GM12865 (cell line): Measurements from ENCODE around the gene STX1A.

Experiments
- DNase-seq: peaks from one replicate; pipeline ENCODE4 v3.0.0; 2010; ENCODE audit warnings: low read depth
- H3K4me3 ChIP-seq: 2 replicates; pipeline ENCODE4 v1.5.1; 2011; ENCODE audit warnings: mild to moderate bottlenecking, low read depth, low read length, control low read depth
- TF ChIP-seq, protein P1 (sequence below): IDR thresholded peaks from 2 replicates; pipeline ENCODE4 v1.5.1; 2011; ENCODE audit warnings: low read length, control low read depth, low read depth, inconsistent platforms; ENCODE audit not compliant: insufficient read depth; ENCODE audit errors: missing control alignments

STX1A gene

DNA sequence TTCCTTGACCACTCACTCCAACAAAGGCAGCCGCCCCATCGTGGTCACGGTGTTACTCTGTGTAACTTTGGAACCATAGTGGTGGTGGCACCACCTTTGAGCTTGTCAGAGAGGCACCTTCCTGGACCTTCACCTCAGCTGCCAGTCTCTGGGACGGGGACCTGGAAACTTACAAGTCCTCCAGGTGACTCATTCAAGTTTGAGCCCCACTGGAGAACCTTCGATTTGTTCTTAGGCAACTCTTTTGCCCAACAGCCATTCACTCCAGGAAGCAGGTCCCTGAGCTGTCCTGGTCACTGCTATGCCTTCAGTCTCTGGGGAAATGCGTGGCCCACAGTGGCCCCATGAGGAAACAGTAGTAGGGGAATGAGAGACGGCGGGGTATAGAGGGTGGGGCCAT, 17.2 kb downstream of the STX1A start:
- no peak for DNase-seq
- H3K4me3 ChIP-seq = no peak overlapping the region
- TF ChIP-seq, protein P1, sequence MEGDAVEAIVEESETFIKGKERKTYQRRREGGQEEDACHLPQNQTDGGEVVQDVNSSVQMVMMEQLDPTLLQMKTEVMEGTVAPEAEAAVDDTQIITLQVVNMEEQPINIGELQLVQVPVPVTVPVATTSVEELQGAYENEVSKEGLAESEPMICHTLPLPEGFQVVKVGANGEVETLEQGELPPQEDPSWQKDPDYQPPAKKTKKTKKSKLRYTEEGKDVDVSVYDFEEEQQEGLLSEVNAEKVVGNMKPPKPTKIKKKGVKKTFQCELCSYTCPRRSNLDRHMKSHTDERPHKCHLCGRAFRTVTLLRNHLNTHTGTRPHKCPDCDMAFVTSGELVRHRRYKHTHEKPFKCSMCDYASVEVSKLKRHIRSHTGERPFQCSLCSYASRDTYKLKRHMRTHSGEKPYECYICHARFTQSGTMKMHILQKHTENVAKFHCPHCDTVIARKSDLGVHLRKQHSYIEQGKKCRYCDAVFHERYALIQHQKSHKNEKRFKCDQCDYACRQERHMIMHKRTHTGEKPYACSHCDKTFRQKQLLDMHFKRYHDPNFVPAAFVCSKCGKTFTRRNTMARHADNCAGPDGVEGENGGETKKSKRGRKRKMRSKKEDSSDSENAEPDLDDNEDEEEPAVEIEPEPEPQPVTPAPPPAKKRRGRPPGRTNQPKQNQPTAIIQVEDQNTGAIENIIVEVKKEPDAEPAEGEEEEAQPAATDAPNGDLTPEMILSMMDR = no peak

DNA sequence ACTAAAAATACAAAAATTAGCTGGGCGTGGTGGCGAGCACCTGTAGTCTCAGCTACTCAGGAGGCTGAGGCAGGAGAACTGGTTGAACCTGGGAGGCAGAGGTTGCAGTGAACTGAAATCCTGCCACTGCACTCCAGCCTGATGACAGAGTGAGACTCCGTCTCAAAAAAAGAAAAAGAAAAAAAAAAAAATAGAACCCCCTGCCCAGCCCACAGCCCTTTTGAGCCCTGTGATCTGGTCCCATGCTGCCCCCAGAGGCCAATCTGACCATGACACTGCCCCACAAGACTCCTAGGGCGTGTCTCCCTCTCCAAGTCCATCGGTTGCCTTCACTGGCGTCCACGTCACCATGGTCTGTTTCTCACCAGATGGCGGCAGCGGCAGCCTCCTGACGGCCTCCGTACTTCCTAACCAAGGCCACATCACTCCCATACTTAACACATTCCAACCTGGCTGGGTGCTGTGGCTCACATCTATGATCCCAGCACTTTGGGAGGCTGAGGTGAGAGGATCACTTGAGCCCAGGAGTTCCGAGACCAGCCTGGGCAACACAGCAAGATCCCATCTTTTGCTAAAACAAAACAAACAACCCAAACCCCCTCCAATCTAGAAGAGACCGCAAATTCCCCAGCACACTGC, 18.0 kb downstream of the STX1A start:
- TF ChIP-seq, protein P1 = peak; percentile 60
- no peak overlapping the region for H3K4me3 ChIP-seq
- DNase-seq = no peak

DNA sequence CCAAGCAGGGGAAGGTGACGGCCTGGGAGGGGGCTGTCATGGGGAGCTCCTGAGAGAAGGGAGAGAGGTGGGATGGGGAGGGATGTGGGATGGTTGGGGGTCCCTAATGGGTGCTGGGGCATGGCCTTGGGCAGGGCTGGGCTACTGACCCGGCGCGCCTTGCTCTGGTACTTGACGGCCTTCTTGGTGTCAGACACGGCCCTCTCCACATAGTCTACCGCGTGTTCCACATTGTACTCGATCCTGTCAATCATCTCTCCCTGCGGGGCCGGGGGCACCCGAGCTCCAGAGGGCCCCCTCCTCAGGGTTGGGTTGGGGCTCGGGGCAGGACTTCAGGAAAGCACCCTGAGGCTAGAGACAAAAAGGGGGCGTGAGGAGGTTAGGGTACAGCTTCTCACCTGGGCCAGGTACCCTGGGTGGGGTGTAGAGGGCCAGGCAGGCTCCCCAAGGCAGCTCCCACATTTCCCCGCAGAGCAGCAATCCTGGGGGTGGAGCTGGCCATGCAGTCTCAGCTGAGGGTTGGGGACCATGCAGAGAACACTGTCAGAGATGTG, 18.8 kb downstream of the STX1A start:
- TF ChIP-seq, protein P1 = no peak
- no peak overlapping the region for H3K4me3 ChIP-seq
- DNase-seq = no peak

DNA sequence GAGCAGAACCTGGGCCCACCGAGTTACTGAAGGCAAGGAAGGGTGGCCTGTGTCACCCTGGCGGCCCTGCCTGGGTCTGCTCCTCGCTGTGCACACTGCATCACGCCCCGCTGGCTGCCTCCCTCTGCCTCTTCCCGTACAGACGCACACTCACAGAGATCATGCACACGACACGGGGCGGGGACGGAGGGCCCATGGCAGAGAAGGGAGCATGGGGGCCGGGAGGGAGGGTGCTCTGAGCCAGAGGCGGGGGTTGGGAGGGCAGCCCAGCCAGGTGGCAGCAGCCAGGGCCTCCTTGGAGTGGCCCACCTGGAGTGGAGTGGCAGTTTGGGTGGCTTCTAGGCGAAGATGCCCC, 19.4 kb downstream of the STX1A start:
- H3K4me3 ChIP-seq = no peak overlapping the region
- TF ChIP-seq, protein P1 = no peak

DNA sequence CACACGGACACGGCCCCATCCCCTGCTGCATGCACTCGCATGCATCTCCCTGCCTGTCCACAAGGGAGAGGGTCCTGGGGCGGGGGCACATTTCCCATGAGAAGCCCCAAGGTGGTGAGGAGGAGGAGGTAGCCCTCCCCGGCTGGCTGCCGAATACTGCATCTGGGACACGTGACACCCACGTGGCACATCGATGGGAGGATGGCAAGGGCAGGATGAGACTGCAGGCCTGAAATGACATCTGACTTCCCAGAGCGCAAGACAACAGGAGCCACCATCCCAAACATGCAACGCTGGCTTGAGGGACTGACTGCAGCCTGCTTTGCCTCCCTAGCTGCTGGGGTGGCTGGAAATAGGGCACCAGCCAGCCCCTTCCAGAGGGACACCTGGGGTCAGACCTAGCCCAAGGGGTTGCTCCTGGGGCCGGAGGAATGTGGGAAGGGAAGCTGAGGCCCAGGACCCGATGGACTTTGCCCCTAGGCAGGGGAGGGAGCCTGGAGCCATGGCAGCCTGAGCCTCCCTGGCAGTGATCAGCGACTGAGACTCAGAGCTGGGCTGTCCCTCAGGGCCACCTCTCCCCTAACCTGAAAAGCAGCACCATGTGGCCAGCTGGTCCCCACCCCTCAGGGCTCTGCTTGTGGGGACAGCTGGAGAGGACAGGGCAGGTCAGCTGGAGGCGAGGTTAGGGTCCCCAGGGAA, 19.9 kb downstream of the STX1A start:
- no peak overlapping the region for H3K4me3 ChIP-seq
- DNase-seq = no peak
- TF ChIP-seq, protein P1 = no peak

More for the DNA sequence above, 19.4 kb downstream of the STX1A start:
- no peak for DNase-seq

DNA sequence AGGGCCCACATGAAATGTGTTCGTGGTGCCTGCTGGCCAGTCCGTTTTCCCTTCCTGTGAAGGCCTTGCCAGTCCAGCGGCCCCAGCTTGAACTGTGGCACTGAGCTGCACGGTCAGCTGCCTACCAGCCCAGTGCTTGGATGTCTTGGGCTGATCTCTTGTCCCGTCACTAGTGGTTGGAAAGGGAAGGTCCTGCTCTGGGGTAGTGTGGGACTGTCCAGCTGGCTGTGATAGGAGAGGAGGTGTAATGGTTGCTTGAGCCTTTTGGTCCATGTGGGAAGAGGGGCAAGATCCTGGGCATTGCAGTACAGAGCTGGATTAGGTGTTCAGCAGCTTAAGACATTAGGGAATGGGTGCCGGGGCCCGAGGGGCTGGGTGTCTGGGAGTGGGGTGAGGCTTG, 21.1 kb downstream of the STX1A start:
- H3K4me3 ChIP-seq = no peak overlapping the region
- TF ChIP-seq, protein P1 = no peak
- DNase-seq = no peak
